ENCODE results near the gene C15orf39. TPM values are rescaled to one million over a fixed set of nuclear protein-coding genes. Genes with fewer than 3 reads are reported as not detected.
"Not testable (repeated sequence)": the region's sequence is repeated elsewhere in the genome, so short reads cannot be mapped to it uniquely, and the experiment has no call there.

C15orf39 gene
- polyA plus RNA-seq, 1 donor from 2014 or later: not detected

DNA sequence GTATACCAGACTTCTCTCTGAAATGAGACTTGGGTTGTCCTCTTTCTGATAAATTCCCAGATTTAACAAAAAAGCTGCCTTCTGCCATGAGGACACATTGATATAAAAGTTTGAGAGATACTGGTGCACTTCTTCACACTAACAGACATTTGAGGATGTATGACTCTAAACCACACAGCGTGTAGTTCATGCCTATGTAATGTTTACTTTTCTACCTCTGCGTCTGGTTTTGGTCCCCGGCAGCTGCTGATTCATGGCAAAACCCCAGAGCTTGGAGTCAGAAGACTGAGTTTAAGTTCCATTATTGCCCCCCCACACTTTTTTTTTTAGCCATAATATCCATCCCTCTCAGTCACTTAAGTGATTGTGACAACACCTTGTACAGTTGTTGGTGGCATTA, 58.2 kb downstream of the C15orf39 start:
- H3K27ac ChIP-seq (ENCODE audit: low read length); H3K79me2 ChIP-seq (replicated peaks; ENCODE audit: insufficient read depth, low read length); H3K4me3 ChIP-seq (ENCODE audit: low read length); H2AFZ ChIP-seq (ENCODE audit: low read depth, low read length); H3K36me3 ChIP-seq (ENCODE audit: insufficient read depth, low read length); H3K9me2 ChIP-seq (ENCODE audit: insufficient read depth, low read length); H3K9ac ChIP-seq (ENCODE audit: low read length); H3F3A ChIP-seq (ENCODE audit: insufficient read depth, low read length, poor library complexity, severe bottlenecking); H3K27me3 ChIP-seq (ENCODE audit: insufficient read depth, low read depth, low read length); H3K4me2 ChIP-seq (ENCODE audit: low read length); H3K9me3 ChIP-seq (ENCODE audit: low read length); H4K20me1 ChIP-seq (ENCODE audit: insufficient read depth): not testable (repeated sequence)

Small RNA genes lying within 50 kb of the gene (small RNA-seq; reads per million reads assigned to genes)
- gene AC068338.1: 0 reads per million in 3 experiments

Other genes starting within 250 kb of the C15orf39 start
- 2.8 and 4.5 TPM in 2 replicates for gene RPP25, start 245.1 kb upstream of the C15orf39 start, polyA plus RNA-seq
- 92.5 and 104 TPM in 2 replicates for gene SCAMP5, start 206.3 kb upstream of the C15orf39 start, polyA plus RNA-seq
- 9.0 and 13.6 TPM in 2 replicates for gene PPCDC, start 178.3 kb upstream of the C15orf39 start, polyA plus RNA-seq
- not detected in 2 replicates for gene GOLGA6C, start 56.5 kb downstream of the C15orf39 start, polyA plus RNA-seq
- 0.12 TPM in 1 of 2 replicates, not detected in the other for gene GOLGA6D, start 81.0 kb downstream of the C15orf39 start, polyA plus RNA-seq
- gene COMMD4, start 134.2 kb downstream of the C15orf39 start, polyA plus RNA-seq: 103 and 116 TPM in 2 replicates
- 18.6 and 21.7 TPM in 2 replicates for gene NEIL1, start 145.2 kb downstream of the C15orf39 start, polyA plus RNA-seq
- 261 and 340 TPM in 2 replicates for gene MAN2C1, start 166.7 kb downstream of the C15orf39 start, polyA plus RNA-seq
- gene SIN3A, start 249.8 kb downstream of the C15orf39 start, polyA plus RNA-seq: 11.5 and 13.7 TPM in 2 replicates

Data from neural cell (in vitro differentiated cells).